Right lobe of liver (tissue), 6 donors: ENCODE results near the gene ACTG1. TPM values are rescaled to one million over a fixed set of nuclear protein-coding genes. Genes with fewer than 3 reads are reported as not detected.

ENCODE experiments used
- ATAC-seq, 4 donors: fragments of 200-7000 bp; cut with Tn5 transposase; one replicate each; pipeline ENCODE4 v1.9.1; 2020; ENCODE audit warnings: mild to moderate bottlenecking in 4 of 4, moderate library complexity in 4 of 4
- DNase-seq, 3 donors: peaks; one replicate each; pipeline ENCODE4 v3.0.0-alpha.2; 2020
- H3K27ac ChIP-seq, 3 donors: fragments of 200-600 bp; one replicate each; pipeline ENCODE4 v1.8.0; 2022
- H3K27me3 ChIP-seq, 2 donors: fragments of 200-600 bp; one replicate each; pipeline ENCODE4 v1.8.0; 2022
- H3K36me3 ChIP-seq, 4 donors: fragments of 200-600 bp; sonication (generic) in 1 of 4; one replicate each; pipeline versions ENCODE4 v1.5.1 to v1.8.0; 2017 to 2022; ENCODE audit warnings: control low read depth in 1 of 4
- H3K4me1 ChIP-seq, 4 donors: fragments of 200-600 bp; sonication (generic) in 1 of 4; one replicate each; pipeline versions ENCODE4 v1.5.1 to v1.8.0; 2017 to 2022; ENCODE audit warnings: control low read depth in 1 of 4
- H3K4me3 ChIP-seq, 3 donors: fragments of 200-600 bp; one replicate each; pipeline ENCODE4 v1.8.0; 2022
- H3K9me3 ChIP-seq, 4 donors: fragments of 200-600 bp; sonication (generic) in 1 of 4; one replicate each; pipeline versions ENCODE4 v1.5.1 to v1.8.0; 2017 to 2022; ENCODE audit warnings: control low read depth in 1 of 4
- CTCF ChIP-seq, 4 donors: fragments of 200-600 bp in 3 of 4; fragments of 450-650 bp in 1 of 4; IDR thresholded peaks; one replicate each; pipeline versions ENCODE4 v1.5.1 to v1.8.0; 2016 to 2022; ENCODE audit warnings: antibody characterized with exemption in 4 of 4, mild to moderate bottlenecking in 2 of 4
- POLR2A ChIP-seq: fragments of 450-650 bp; IDR thresholded peaks from one replicate; pipeline ENCODE4 v1.6.1; 2017; ENCODE audit warnings: antibody characterized with exemption, mild to moderate bottlenecking
- WGBS: methylation state at CpG from one replicate; pipeline ENCODE4 v1.1.6; 2018; ENCODE audit warnings: low coverage, low lambda C conversion rate; ENCODE audit not compliant: insufficient coverage; ENCODE audit errors: missing lambda C conversion rate; 5-methylcytosine and 5-hydroxymethylcytosine counted together
- intact Hi-C, 2 donors: fragments of 100-400 bp; cut with DNase I; formaldehyde crosslinking; loops; one replicate each; pipeline versions ENCODE4 v1.11.2 to v1.14.1; 2022
- total RNA-seq, 6 experiments: library from RNA; depleted of rRNA in 2 of 6; stranded (reverse); fragments of >200 nt in 2 of 6; fragmentation: NEBNext Ultra II Directional in 3 of 6; extraction: Animal tissue kit (Norgen Biotek cat#: 25700) in 3 of 6; gene quantifications; one replicate each; pipeline versions ENCODE4 v1.1.0 to v1.2.4, GENCODE V29; 2016 to 2023
- donor health status: DM: no; HTN: yes; CAD: no.
- donor health status: DM: no; HTN: no; CAD: no.
- donor health status: DM: no; HTN: no; CAD: no.
- donor health status: DM: no; HTN: yes; CAD: no.
- donor health status: DM: no; HTN: yes; CAD: no.

ACTG1 gene
- total RNA-seq, 6 experiments from 2014 or later: 218 to 2,508 (median 1,326) TPM

DNA sequence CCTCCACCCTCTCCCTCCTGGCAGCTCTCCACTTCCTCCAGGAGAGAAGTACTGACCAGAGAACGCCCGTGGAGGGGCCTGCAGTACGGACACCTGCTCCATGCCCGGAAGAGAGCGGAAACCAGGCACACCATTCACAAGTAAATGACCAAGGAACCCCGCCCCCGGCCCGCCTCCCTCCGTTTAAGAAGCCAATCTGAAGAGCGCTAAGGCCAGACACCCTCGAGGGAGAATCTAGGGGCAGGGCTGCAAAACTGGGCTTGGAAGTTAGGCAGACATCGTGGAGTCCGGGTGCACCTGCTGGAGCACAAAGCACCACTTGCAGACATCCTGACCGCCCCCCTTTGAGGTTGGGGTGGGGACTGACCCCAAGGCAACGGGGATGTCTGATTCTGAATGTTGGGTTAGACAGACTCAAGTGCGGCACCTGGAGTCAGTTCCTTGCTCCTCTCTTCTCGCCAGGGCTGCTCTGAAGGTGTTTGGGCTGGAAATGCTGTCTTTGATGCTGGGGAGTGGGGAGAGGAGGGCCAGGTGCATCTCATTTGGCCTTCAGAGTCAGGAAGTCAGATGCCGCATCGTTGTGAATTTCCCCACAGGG lies 40.5 kb upstream of the ACTG1 start:
- no peak for TF ChIP-seq CTCF (IDR thresholded peaks at IDR 0.05)
- no peak for TF ChIP-seq POLR2A
- Histone ChIP-seq H3K4me1 (peaks cover 0 to 27% (median 7%) of the 10 kb centered on the region in 4 donors), H3K4me3 (peak overlapping the region; percentile 81 to 94 (median 87)), H3K36me3 (peaks cover 0 to under 1% (median 0%) of the 10 kb centered on the region in 4 donors), H3K9me3 (no peaks in the 10 kb centered on the region), H3K27ac (peak overlapping the region; percentile 60 to 80 (median 68)), H3K27me3 (no peaks in the 10 kb centered on the region)
- ATAC-seq: peak; percentile 7 to 31 (median 15)
- intact Hi-C loops: loop anchor here in 1 of 2 donors (5.0 kb wide), 1 partner anchor 49 kb away; no protein-coding TSS in a partner anchor
- WGBS: 0% methylated on average over 2 of the region's 19 CpGs
- DNase-seq: peak in 2 of 3 donors; percentile 55 to 63

GRCh38 chr17:81552244-81553017 lies 39.8 kb upstream of the ACTG1 start, which contains the start of gene FAAP100:
Gene FAAP100 (minus strand): TSS chr17:81552353. CDS start chr17:81552330, 23 bp downstream.
- Histone ChIP-seq H3K9me3 (no peaks in the 10 kb centered on the region), H3K36me3 (peaks cover 0 to 7% (median under 1%) of the 10 kb centered on the region in 4 donors), H3K27ac (peak within 1 kb of the TSS; percentile 60 to 80 (median 68)), H3K27me3 (no peaks in the 10 kb centered on the region), H3K4me1 (peaks cover 0 to 27% (median 7%) of the 10 kb centered on the region in 4 donors), H3K4me3 (peak within 1 kb of the TSS; percentile 81 to 94 (median 87))
- WGBS: no CpG with 5 or more reads among the region's 85 CpGs
- peak; percentile 83 to 86 (median 84) for DNase-seq
- TF ChIP-seq POLR2A (peak; percentile 89), CTCF (IDR thresholded peaks at IDR 0.05) (no peak)
- intact Hi-C loops: loop anchor here in 1 of 2 donors (5.0 kb wide), 1 partner anchor 50 kb away; no protein-coding TSS in a partner anchor
- ATAC-seq: peak; percentile 64 to 84 (median 73)

DNA sequence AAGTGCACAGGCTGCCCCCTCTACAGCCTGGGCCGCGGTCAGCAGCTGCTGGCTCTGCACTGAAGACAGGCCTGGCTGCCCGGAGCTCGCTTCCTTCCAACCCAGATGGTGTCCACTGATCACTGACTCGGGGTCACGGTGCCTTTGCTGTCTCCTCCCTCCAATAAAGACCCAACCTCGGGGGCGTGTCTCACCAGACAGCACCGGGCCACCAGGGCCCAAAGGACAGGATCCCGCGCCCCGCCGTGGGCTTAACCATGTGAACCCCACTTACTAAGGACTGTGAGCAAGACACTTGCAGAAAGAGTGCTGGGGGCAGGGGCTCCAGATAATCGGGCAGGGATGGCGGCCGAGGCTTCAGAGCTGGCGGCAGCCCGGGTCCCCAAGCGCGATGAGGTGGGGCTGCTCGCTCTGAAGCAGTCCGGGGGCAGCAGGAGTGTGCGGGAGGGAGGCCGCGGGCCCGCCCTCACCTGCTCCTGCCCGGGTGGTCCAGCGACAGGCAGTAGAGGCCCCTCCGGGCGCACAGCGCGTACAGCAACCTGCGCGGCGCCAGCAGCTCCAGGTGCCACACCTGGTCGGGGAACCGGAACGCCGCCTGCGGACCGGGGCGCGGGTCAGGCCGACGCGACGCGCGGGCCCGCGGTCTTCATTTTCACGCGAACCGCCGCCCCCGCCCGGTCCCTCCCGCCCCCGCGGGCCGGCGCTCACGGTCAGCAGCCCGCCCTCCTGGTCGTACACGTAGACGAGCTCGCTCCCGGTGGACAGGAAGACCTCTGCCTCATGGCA lies 39.1 kb upstream of the ACTG1 start:
- Histone ChIP-seq H3K36me3 (peaks cover 0 to 15% (median 4%) of the 10 kb centered on the region in 4 donors), H3K27ac (peak overlapping the region; percentile 60 to 80 (median 68)), H3K9me3 (no peaks in the 10 kb centered on the region), H3K27me3 (no peaks in the 10 kb centered on the region), H3K4me3 (peak overlapping the region; percentile 81 to 94 (median 87)), H3K4me1 (peaks cover 0 to 27% (median 7%) of the 10 kb centered on the region in 4 donors)
- WGBS: 1% methylated on average over 17 of the region's 69 CpGs
- intact Hi-C loops: loop anchor here in 1 of 2 donors (5.0 kb wide), 1 partner anchor 51 kb away; no protein-coding TSS in a partner anchor
- no peak for TF ChIP-seq CTCF (IDR thresholded peaks at IDR 0.05)
- TF ChIP-seq POLR2A: no peak
- DNase-seq (peak; percentile 61 to 75 (median 75)), ATAC-seq (peak; percentile 14 to 44 (median 26))

GRCh38 chr17:81550830-81551457 lies 38.3 kb upstream of the ACTG1 start:
- H3K27me3 ChIP-seq: no peaks in the 10 kb centered on the region
- intact Hi-C loops: loop anchor here in 1 of 2 donors (5.0 kb wide), 1 partner anchor 51 kb away; no protein-coding TSS in a partner anchor
- no CpG with 5 or more reads among the region's 27 CpGs for WGBS
- no peak overlapping the region for H3K27ac ChIP-seq
- peak overlapping the region; percentile 81 to 94 (median 87) for H3K4me3 ChIP-seq
- ATAC-seq: no peak
- peaks cover 0 to 27% (median 7%) of the 10 kb centered on the region in 4 donors for H3K4me1 ChIP-seq
- TF ChIP-seq CTCF (IDR thresholded peaks at IDR 0.05) (no peak), POLR2A (no peak)
- H3K36me3 ChIP-seq: peaks cover 0 to 22% (median 4%) of the 10 kb centered on the region in 4 donors
- H3K9me3 ChIP-seq: no peaks in the 10 kb centered on the region
- DNase-seq: peak in 1 of 3 donors; percentile 28
